Breast epithelium (tissue), 3 donors: Measurements from ENCODE around the gene CCBE1.

Source experiments
- POLR2A ChIP-seq: fragments of 450-650 bp; IDR thresholded peaks from one replicate; pipeline ENCODE4 v1.6.1; 2016; ENCODE audit warnings: antibody characterized with exemption, mild to moderate bottlenecking, moderate library complexity
- TF ChIP-seq, protein P1 (sequence below), 3 donors: fragments of 450-650 bp; IDR thresholded peaks; one replicate each; pipeline ENCODE4 v1.5.1; 2016 to 2017; ENCODE audit warnings: antibody characterized with exemption in 3 of 3, mild to moderate bottlenecking in 3 of 3, moderate library complexity in 3 of 3

DNA sequence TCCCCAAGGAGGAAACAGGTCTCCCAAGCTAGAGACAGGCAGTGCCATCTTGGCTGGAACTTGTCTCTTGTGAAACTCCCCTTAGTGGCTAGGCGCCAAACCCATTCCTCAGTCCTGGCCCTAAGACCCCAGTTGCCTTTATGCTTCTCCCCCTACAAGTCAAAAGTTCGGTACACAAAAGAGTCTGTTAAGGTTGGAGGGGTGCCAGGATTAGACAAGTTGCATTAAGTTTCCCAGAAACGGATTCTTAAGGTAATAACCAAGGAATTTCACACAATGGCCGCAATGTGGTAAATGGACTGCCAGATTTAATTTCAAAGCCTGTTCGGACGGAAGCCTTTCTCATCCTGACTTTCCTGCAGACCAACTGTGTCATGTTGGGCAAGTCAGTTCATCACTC, 80.7 kb downstream of the CCBE1 start:
- TF ChIP-seq, protein P1, sequence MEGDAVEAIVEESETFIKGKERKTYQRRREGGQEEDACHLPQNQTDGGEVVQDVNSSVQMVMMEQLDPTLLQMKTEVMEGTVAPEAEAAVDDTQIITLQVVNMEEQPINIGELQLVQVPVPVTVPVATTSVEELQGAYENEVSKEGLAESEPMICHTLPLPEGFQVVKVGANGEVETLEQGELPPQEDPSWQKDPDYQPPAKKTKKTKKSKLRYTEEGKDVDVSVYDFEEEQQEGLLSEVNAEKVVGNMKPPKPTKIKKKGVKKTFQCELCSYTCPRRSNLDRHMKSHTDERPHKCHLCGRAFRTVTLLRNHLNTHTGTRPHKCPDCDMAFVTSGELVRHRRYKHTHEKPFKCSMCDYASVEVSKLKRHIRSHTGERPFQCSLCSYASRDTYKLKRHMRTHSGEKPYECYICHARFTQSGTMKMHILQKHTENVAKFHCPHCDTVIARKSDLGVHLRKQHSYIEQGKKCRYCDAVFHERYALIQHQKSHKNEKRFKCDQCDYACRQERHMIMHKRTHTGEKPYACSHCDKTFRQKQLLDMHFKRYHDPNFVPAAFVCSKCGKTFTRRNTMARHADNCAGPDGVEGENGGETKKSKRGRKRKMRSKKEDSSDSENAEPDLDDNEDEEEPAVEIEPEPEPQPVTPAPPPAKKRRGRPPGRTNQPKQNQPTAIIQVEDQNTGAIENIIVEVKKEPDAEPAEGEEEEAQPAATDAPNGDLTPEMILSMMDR (IDR thresholded peaks at IDR 0.05), result no peak
- no peak for TF ChIP-seq POLR2A
